SU-DHL-6 (cell line): Measurements from ENCODE around the gene KIZ.
"Not testable (repeated sequence)": the region's sequence is repeated elsewhere in the genome, so short reads cannot be mapped to it uniquely, and the experiment has no call there.

Experiments
- H2AFZ ChIP-seq: fragments of 200-600 bp; sonication (generic); 2 replicates; pipeline ENCODE4 v1.6.1; 2014; ENCODE audit warnings: low read depth, mild to moderate bottlenecking, moderate library complexity, mixed read lengths, antibody characterized with exemption, low read length; ENCODE audit not compliant: severe bottlenecking
- H3F3A ChIP-seq: fragments of 200-600 bp; shearing (Covaris generic); 2 replicates; pipeline ENCODE4 v1.6.0; 2016; ENCODE audit warnings: antibody characterized with exemption, mild to moderate bottlenecking; ENCODE audit not compliant: insufficient read depth
- H3K27ac ChIP-seq: fragments of 200-600 bp; sonication (generic); 2 replicates; pipeline ENCODE4 v1.5.1; 2016; ENCODE audit warnings: low read depth, mild to moderate bottlenecking, low read length, moderate library complexity, mixed read lengths
- H3K27me3 ChIP-seq: fragments of 200-600 bp; sonication (generic), shearing (Covaris generic); 2 replicates; pipeline ENCODE4 v1.6.0; 2014; ENCODE audit warnings: mild to moderate bottlenecking, low read length
- H3K36me3 ChIP-seq: fragments of 200-600 bp; sonication (generic); 2 replicates; pipeline ENCODE4 v1.6.1; 2014; ENCODE audit warnings: mild to moderate bottlenecking, low read length, mixed read lengths
- H3K4me2 ChIP-seq: fragments of 300-600, 200-600 bp; shearing (Covaris generic), sonication (generic); 2 replicates; pipeline ENCODE4 v1.6.0; 2014; ENCODE audit warnings: low read length, low read depth, mild to moderate bottlenecking; ENCODE audit not compliant: poor library complexity, severe bottlenecking
- H3K4me3 ChIP-seq: fragments of 200-600 bp; sonication (generic); 2 replicates; pipeline ENCODE4 v1.5.1; 2014; ENCODE audit warnings: antibody characterized with exemption, low read length, mild to moderate bottlenecking, mixed read lengths; ENCODE audit not compliant: insufficient read depth, poor library complexity, severe bottlenecking
- H3K79me2 ChIP-seq: fragments of 200-600 bp; sonication (generic); 2 replicates; pipeline ENCODE4 v1.6.1; 2014; ENCODE audit warnings: mild to moderate bottlenecking, low read length, moderate library complexity; ENCODE audit not compliant: insufficient read depth
- H3K9ac ChIP-seq: fragments of 200-600 bp; sonication (generic); 2 replicates; pipeline ENCODE4 v1.7.0; 2014; ENCODE audit warnings: mild to moderate bottlenecking, low read length
- H3K9me2 ChIP-seq: fragments of 200-600 bp; sonication (generic); replicated peaks from 2 replicates; pipeline ENCODE4 v1.6.1; 2014; ENCODE audit warnings: low read length; ENCODE audit not compliant: insufficient read depth
- H3K9me3 ChIP-seq: fragments of 200-600 bp; sonication (generic); 2 replicates; pipeline ENCODE4 v1.6.1; 2014; ENCODE audit warnings: low read length, mixed read lengths; ENCODE audit not compliant: insufficient read depth
- H4K20me1 ChIP-seq: fragments of 200-600 bp; sonication (generic); 2 replicates; pipeline ENCODE4 v1.6.1; 2014; ENCODE audit warnings: low read depth, mild to moderate bottlenecking, antibody characterized with exemption, low read length, moderate library complexity, mixed read lengths
- CTCF ChIP-seq: fragments of 200-600 bp; sonication (generic); IDR thresholded peaks from one replicate; pipeline ENCODE4 v1.5.1; 2017; ENCODE audit warnings: antibody characterized with exemption, mild to moderate bottlenecking, low read length, moderate library complexity; ENCODE audit not compliant: insufficient read depth, poor library complexity, severe bottlenecking
- EZH2phosphoT487 ChIP-seq: fragments of 200-600 bp; sonication (generic), shearing (Covaris generic); conservative IDR thresholded peaks from 2 replicates; pipeline ENCODE4 v1.6.1; 2018; ENCODE audit warnings: mild to moderate bottlenecking, antibody characterized with exemption, low read length, moderate library complexity, mixed read lengths

Gene KIZ

GRCh38 chr20:21166801-21167200, 40.9 kb downstream of the KIZ start:
- no peak overlapping the region for H3K4me2 ChIP-seq
- no peaks in the 10 kb centered on the region for H3K36me3 ChIP-seq
- no peaks in the 10 kb centered on the region for H3K27me3 ChIP-seq
- no peak overlapping the region for H3K27ac ChIP-seq
- no peaks in the 10 kb centered on the region for H4K20me1 ChIP-seq
- no peaks in the 10 kb centered on the region for H3K9me2 ChIP-seq
- H3K79me2 ChIP-seq: no peaks in the 10 kb centered on the region
- H3F3A ChIP-seq: no peaks in the 10 kb centered on the region
- no peaks in the 10 kb centered on the region for H3K9me3 ChIP-seq
- no peak overlapping the region for H3K9ac ChIP-seq
- TF ChIP-seq EZH2phosphoT487 (no peak), CTCF (no peak)
- H3K4me3 ChIP-seq: no peak overlapping the region
- no peak overlapping the region for H2AFZ ChIP-seq

- Histone ChIP-seq H4K20me1 (no peaks in the 10 kb centered on the region), H3K9me2 (no peaks in the 10 kb centered on the region), H3K27ac (no peak overlapping the region), H3K9me3 (no peaks in the 10 kb centered on the region), H3K79me2 (no peaks in the 10 kb centered on the region), H3K27me3 (no peaks in the 10 kb centered on the region), H3K36me3 (no peaks in the 10 kb centered on the region), H2AFZ (no peak overlapping the region), H3K4me2 (no peak overlapping the region), H3K4me3 (no peak overlapping the region), H3K9ac (no peak overlapping the region), H3F3A (no peaks in the 10 kb centered on the region)
- TF ChIP-seq CTCF (no peak), EZH2phosphoT487 (no peak)
Observed at GRCh38 chr20:21167261-21167660, 41.4 kb downstream of the KIZ start.

GRCh38 chr20:21168061-21168460, 42.2 kb downstream of the KIZ start:
- H3K9me2 ChIP-seq, H3K4me3 ChIP-seq, H3K4me2 ChIP-seq, H3K36me3 ChIP-seq, H2AFZ ChIP-seq, H3K27ac ChIP-seq, H3K9me3 ChIP-seq, H3F3A ChIP-seq, H3K9ac ChIP-seq, H3K27me3 ChIP-seq, H4K20me1 ChIP-seq, H3K79me2 ChIP-seq: not testable (repeated sequence)

GRCh38 chr20:21172626-21173025, 46.7 kb downstream of the KIZ start:
- Histone ChIP-seq H3K79me2 (no peaks in the 10 kb centered on the region), H3K27ac (no peak overlapping the region), H3K9ac (no peak overlapping the region), H3K9me2 (no peaks in the 10 kb centered on the region), H3F3A (no peaks in the 10 kb centered on the region), H2AFZ (no peak overlapping the region), H3K27me3 (no peaks in the 10 kb centered on the region), H3K36me3 (no peaks in the 10 kb centered on the region), H4K20me1 (no peaks in the 10 kb centered on the region), H3K4me2 (no peak overlapping the region), H3K9me3 (peaks cover 1% of the 10 kb centered on the region; the same call in 1 of the 2 replicates), H3K4me3 (no peak overlapping the region)
- no peak for TF ChIP-seq EZH2phosphoT487
- no peak for TF ChIP-seq CTCF
